Neural progenitor cell (in vitro differentiated cells): ENCODE results near the gene ARID5B.

Source experiments
- CTCF ChIP-seq: fragments of 200-600 bp; sonication (generic); IDR thresholded peaks from 2 replicates; pipeline ENCODE4 v1.5.1; 2017; ENCODE audit warnings: antibody characterized with exemption, mild to moderate bottlenecking
- EZH2 ChIP-seq: fragments of 200-600 bp; sonication (generic); IDR thresholded peaks from 2 replicates; pipeline ENCODE4 v1.6.1; 2017; ENCODE audit warnings: antibody characterized with exemption, mild to moderate bottlenecking, moderate library complexity

- TF ChIP-seq EZH2 (no peak), CTCF (peak; percentile 28)
Observed at GRCh38 chr10:61903221-61903927, 1.9 kb downstream of the ARID5B start.
